Adrenal gland (tissue), 12 donors: ENCODE measurements around the gene BTBD16. TPM values are rescaled to one million over a fixed set of nuclear protein-coding genes. Genes with fewer than 3 reads are reported as not detected.

ENCODE experiments used
- DNase-seq, 7 donors: peaks; one replicate each; pipeline ENCODE4 v3.0.0-alpha.2; 2019 to 2020
- H3K27ac ChIP-seq, 5 donors: fragments of 200-600 bp; sonication (generic) in 4 of 5; 1 replicate in 3 of 5; 2 replicates in 2 of 5; pipeline versions ENCODE4 v1.5.1 to v1.8.0; 2016 to 2020; ENCODE audit warnings: mild to moderate bottlenecking in 1 of 5
- H3K27me3 ChIP-seq: fragments of 200-600 bp; 2 replicates; pipeline ENCODE4 v1.8.0; 2021
- H3K36me3 ChIP-seq, 2 donors: fragments of 200-600 bp; replicated peaks in 1 of 2; 1 replicate in 1 of 2; 2 replicates in 1 of 2; pipeline versions ENCODE4 v1.5.1 to v1.8.0; 2018 to 2022
- H3K4me1 ChIP-seq, 2 donors: fragments of 200-600 bp; replicated peaks in 1 of 2; 1 replicate in 1 of 2; 2 replicates in 1 of 2; pipeline versions ENCODE4 v1.5.1 to v1.8.0; 2018 to 2021
- H3K4me3 ChIP-seq, 4 donors: fragments of 200-600 bp; sonication (generic) in 3 of 4; one replicate each; pipeline ENCODE4 v1.5.1; 2016 to 2018
- H3K9me3 ChIP-seq, 3 donors: fragments of 200-600 bp; sonication (generic) in 1 of 3; replicated peaks in 1 of 3; 1 replicate in 2 of 3; 2 replicates in 1 of 3; pipeline versions ENCODE4 v1.5.1 to v1.8.0; 2016 to 2021
- CTCF ChIP-seq, 6 experiments: fragments of 450-650 bp in 4 of 6; fragments of 200-600 bp in 2 of 6; sonication (generic) in 1 of 6; IDR thresholded peaks; 1 replicate in 5 of 6; 2 replicates in 1 of 6; pipeline versions ENCODE4 v1.5.1 to v1.8.0; 2016 to 2021; ENCODE audit warnings: antibody characterized with exemption in 6 of 6, mild to moderate bottlenecking in 2 of 6, moderate library complexity in 1 of 6
- POLR2A ChIP-seq, 2 donors: fragments of 450-650 bp; IDR thresholded peaks; one replicate each; pipeline ENCODE4 v1.6.1; 2017; ENCODE audit warnings: antibody characterized with exemption in 2 of 2, mild to moderate bottlenecking in 2 of 2, moderate library complexity in 1 of 2
- WGBS, 4 donors: extraction: QIAGEN DNeasy Blood & Tissue Kit in 2 of 4; methylation state at CpG; one replicate each; pipeline versions ENCODE4 v1.1.5 to v1.1.7; 2013 to 2017; 5-methylcytosine and 5-hydroxymethylcytosine counted together
- intact Hi-C, 2 donors: fragments of 100-400 bp; cut with DNase I; formaldehyde crosslinking; loops; one replicate each; pipeline versions ENCODE4 v1.14.1 to v1.15.0; 2022 to 2023
- polyA plus RNA-seq, 3 donors: library from polyadenylated mRNA; stranded (reverse); fragments of 200-250 nt in 2 of 3; fragments of 350-450 nt in 1 of 3; fragmentation: Illumina TruSeq in 1 of 3; extraction: RNeasy Lipid Tissue Mini Kit (QIAGEN cat#74804) in 1 of 3; gene quantifications; one replicate each; pipeline ENCODE4 v1.2.3, GENCODE V29; 2013 to 2014
- total RNA-seq, 9 donors: library from RNA; depleted of rRNA in 4 of 9; stranded (reverse); fragments of >200 nt in 4 of 9; fragments of 120-200 nt in 1 of 9; fragmentation: NEBNext Ultra II Directional in 1 of 9; extraction: Animal tissue kit (Norgen Biotek cat#: 25700) in 1 of 9; gene quantifications; one replicate each; pipeline versions ENCODE4 v1.1.0 to v1.2.4, GENCODE V29; 2013 to 2023
- donor health status: healthy with polysubstance abuse.
- donor health status: Bipolar disorder and iron deficiency.
- donor health status: DM: yes; HTN: yes; CAD: no.
- donor health status: DM: no; HTN: no; CAD: no.
- donor health status: DM: no; HTN: no; CAD: no.
- donor health status: DM: yes; HTN: yes; CAD: no.

BTBD16 gene
- total and polyA plus RNA-seq, 12 donors: 0.11 to 0.48 (median 0.24) TPM; not detected in 5

GRCh38 chr10:122280156-122280555 lies 9.1 kb downstream of the BTBD16 start:
- intact Hi-C loops: no loop called here
- no peaks in the 10 kb centered on the region for H3K27me3 ChIP-seq
- no peaks in the 10 kb centered on the region for H3K9me3 ChIP-seq
- H3K4me3 ChIP-seq: no peak overlapping the region
- 66 to 74% (median 68%) methylated on average over 7 of the region's 7 CpGs for WGBS, 4 donors
- no peaks in the 10 kb centered on the region for H3K36me3 ChIP-seq
- H3K27ac ChIP-seq: no peak overlapping the region
- no peaks in the 10 kb centered on the region for H3K4me1 ChIP-seq
- DNase-seq: peak in 1 of 7 donors; percentile 35
- TF ChIP-seq POLR2A (IDR thresholded peaks at IDR 0.05): no peak
- TF ChIP-seq CTCF (IDR thresholded peaks at IDR 0.05): no peak

GRCh38 chr10:122281018-122281626 lies 10.0 kb downstream of the BTBD16 start:
- Histone ChIP-seq H3K27me3 (no peaks in the 10 kb centered on the region), H3K36me3 (no peaks in the 10 kb centered on the region), H3K27ac (no peak overlapping the region), H3K9me3 (no peaks in the 10 kb centered on the region), H3K4me3 (no peak overlapping the region), H3K4me1 (no peaks in the 10 kb centered on the region)
- intact Hi-C loops: no loop called here
- TF ChIP-seq CTCF (IDR thresholded peaks at IDR 0.05) (no peak), POLR2A (IDR thresholded peaks at IDR 0.05) (no peak)
- 83 to 91% (median 87%) methylated on average over 7 of the region's 7 CpGs for WGBS, 4 donors
- DNase-seq: peak in 1 of 7 donors; percentile 15

- H3K9me3 ChIP-seq: no peaks in the 10 kb centered on the region
- H3K27me3 ChIP-seq: no peaks in the 10 kb centered on the region
- TF ChIP-seq POLR2A (IDR thresholded peaks at IDR 0.05) (no peak), CTCF (IDR thresholded peaks at IDR 0.05) (no peak)
- no peak overlapping the region for H3K27ac ChIP-seq
- H3K4me3 ChIP-seq: no peak overlapping the region
- H3K4me1 ChIP-seq: no peaks in the 10 kb centered on the region
- H3K36me3 ChIP-seq: no peaks in the 10 kb centered on the region
- DNase-seq: no peak
- intact Hi-C loops: no loop called here
- 72 to 78% (median 77%) methylated on average over 8 of the region's 8 CpGs for WGBS, 4 donors
Measured at GRCh38 chr10:122281751-122282150, 10.7 kb downstream of the BTBD16 start.

- Histone ChIP-seq H3K9me3 (no peaks in the 10 kb centered on the region), H3K4me3 (no peak overlapping the region), H3K36me3 (no peaks in the 10 kb centered on the region), H3K27me3 (no peaks in the 10 kb centered on the region), H3K27ac (no peak overlapping the region), H3K4me1 (no peaks in the 10 kb centered on the region)
- intact Hi-C loops: no loop called here
- WGBS, 4 donors: 67 to 79% (median 69%) methylated on average over 9 of the region's 9 CpGs
- TF ChIP-seq POLR2A (IDR thresholded peaks at IDR 0.05) (no peak), CTCF (IDR thresholded peaks at IDR 0.05) (no peak)
- DNase-seq: peak in 3 of 7 donors; percentile 13 to 59 (median 34)
Measured at GRCh38 chr10:122282253-122282671, 11.2 kb downstream of the BTBD16 start.
